H1 (cell line): ENCODE data around the gene TMEM156. TPM values are rescaled to one million over a fixed set of nuclear protein-coding genes. Genes with fewer than 3 reads are reported as not detected.

Source experiments
- CTCF ChIA-PET: fragments of 300-600 bp; sonication (Branson Sonifier 250); formaldehyde crosslinking; loops from one replicate; lab custom pipeline; 2021; ENCODE audit not compliant: partially characterized antibody; lab: Charles Lee
- POLR2A ChIA-PET: fragments of 300-600 bp; sonication (Branson Sonifier 250); formaldehyde crosslinking; loops from one replicate; lab custom pipeline; 2021; ENCODE audit warnings: inconsistent platforms; ENCODE audit not compliant: partially characterized antibody; lab: Charles Lee
- DNase-seq, 2 experiments: peaks; one replicate each; pipeline versions ENCODE4 v3.0.0 to v3.0.0-alpha.2; 2010 to 2022; ENCODE audit warnings: low spot score in 2 of 2, low read depth in 1 of 2, mixed read lengths in 1 of 2
- FAIRE-seq: peaks from 2 replicates; lab custom pipeline; 2011; peaks lifted over from hg19 to GRCh38; lab: Jason Lieb, UNC
- H2AFZ ChIP-seq: 2 replicates; pipeline ENCODE4 v1.8.1; 2012; ENCODE audit warnings: low read length, inconsistent platforms
- H2AK5ac ChIP-seq: 2 replicates; pipeline ENCODE4 v1.6.1; 2013; ENCODE audit warnings: low read depth, low read length
- H2BK120ac ChIP-seq: replicated peaks from 2 replicates; pipeline ENCODE3; 2013; ENCODE audit warnings: low read depth, low read length, inconsistent platforms
- H2BK12ac ChIP-seq: 2 replicates; pipeline ENCODE4 v1.6.1; 2013; ENCODE audit warnings: low read depth, low read length
- H2BK15ac ChIP-seq: 2 replicates; pipeline ENCODE4 v1.6.1; 2013; ENCODE audit warnings: low read length
- H2BK20ac ChIP-seq: 2 replicates; pipeline ENCODE4 v1.6.1; 2013; ENCODE audit warnings: low read length
- H2BK5ac ChIP-seq: 2 replicates; pipeline ENCODE4 v1.6.1; 2013; ENCODE audit warnings: low read depth, low read length
- H3K14ac ChIP-seq: 2 replicates; pipeline ENCODE4 v1.6.1; 2013; ENCODE audit warnings: inconsistent platforms; ENCODE audit not compliant: insufficient read length
- H3K18ac ChIP-seq: 2 replicates; pipeline ENCODE4 v1.6.1; 2013; ENCODE audit warnings: low read length; ENCODE audit errors: extremely low read depth
- H3K23ac ChIP-seq: 2 replicates; pipeline ENCODE4 v1.6.1; 2013; ENCODE audit warnings: inconsistent platforms; ENCODE audit not compliant: insufficient read length
- H3K23me2 ChIP-seq: 2 replicates; pipeline ENCODE4 v1.6.1; 2013; ENCODE audit warnings: low read depth, low read length
- H3K27ac ChIP-seq: 2 replicates; pipeline ENCODE4 v1.6.1; 2011; ENCODE audit warnings: low read depth, low read length, inconsistent platforms
- H3K27me3 ChIP-seq, 4 experiments: replicated peaks in 1 of 4; 1 replicate in 1 of 4; 2 replicates in 3 of 4; pipeline versions ENCODE4 v1.6.1 to v1.8.1; 2011 to 2013; ENCODE audit warnings: low read length in 3 of 4, mild to moderate bottlenecking in 3 of 4, inconsistent platforms in 2 of 4, mixed read lengths in 2 of 4, moderate library complexity in 1 of 4; ENCODE audit not compliant: control insufficient read depth in 3 of 4, insufficient read depth in 3 of 4; ENCODE audit errors: extremely low read depth in 1 of 4
- H3K36me3 ChIP-seq, 4 experiments: 2 replicates each; pipeline versions ENCODE4 v1.6.1 to v1.8.1; 2011 to 2013; ENCODE audit warnings: mild to moderate bottlenecking in 4 of 4, low read length in 3 of 4, moderate library complexity in 2 of 4, control low read depth in 1 of 4, inconsistent platforms in 1 of 4; ENCODE audit not compliant: insufficient read depth in 4 of 4, control insufficient read depth in 2 of 4
- H3K4ac ChIP-seq: replicated peaks from 2 replicates; pipeline ENCODE3; 2013; ENCODE audit warnings: low read length, low read depth, mixed read lengths, inconsistent platforms; ENCODE audit not compliant: insufficient read length
- H3K4me1 ChIP-seq, 4 experiments: replicated peaks in 1 of 4; 1 replicate in 1 of 4; 2 replicates in 3 of 4; pipeline versions ENCODE4 v1.6.1 to v1.8.1; 2011 to 2013; ENCODE audit warnings: low read length in 3 of 4, inconsistent platforms in 2 of 4, mixed read lengths in 1 of 4; ENCODE audit not compliant: insufficient read depth in 4 of 4, control insufficient read depth in 3 of 4
- H3K4me2 ChIP-seq, 2 experiments: 2 replicates each; pipeline versions ENCODE4 v1.6.1 to v1.8.1; 2011 to 2013; ENCODE audit warnings: low read depth in 2 of 2, low read length in 2 of 2, control low read depth in 1 of 2, inconsistent platforms in 1 of 2, mild to moderate bottlenecking in 1 of 2; ENCODE audit not compliant: insufficient read depth in 1 of 2
- H3K4me3 ChIP-seq, 4 experiments: fragments of 200-600, 300-600 bp in 1 of 4; sonication (generic), shearing (Covaris generic), sonication (Bioruptor Twin) in 1 of 4; 2 replicates each; pipeline versions ENCODE4 v1.5.1 to v1.8.1; 2011 to 2016; ENCODE audit warnings: low read length in 4 of 4, low read depth in 3 of 4, control low read depth in 2 of 4, inconsistent platforms in 2 of 4, mild to moderate bottlenecking in 2 of 4, mixed read lengths in 1 of 4, moderate library complexity in 1 of 4; ENCODE audit not compliant: insufficient read depth in 2 of 4; ENCODE audit errors: extremely low read depth in 1 of 4
- H3K56ac ChIP-seq: replicated peaks from 2 replicates; pipeline ENCODE3; 2013; ENCODE audit warnings: low read depth, mild to moderate bottlenecking, mixed read lengths, low read length, inconsistent platforms; ENCODE audit not compliant: insufficient read length
- H3K79me1 ChIP-seq: 2 replicates; pipeline ENCODE4 v1.6.1; 2013; ENCODE audit warnings: low read depth, low read length, control low read depth
- H3K79me2 ChIP-seq, 2 experiments: 2 replicates each; pipeline versions ENCODE4 v1.6.1 to v1.8.1; 2012 to 2013; ENCODE audit warnings: low read length in 2 of 2, mild to moderate bottlenecking in 2 of 2, inconsistent platforms in 1 of 2; ENCODE audit not compliant: insufficient read depth in 2 of 2, control insufficient read depth in 1 of 2
- H3K9ac ChIP-seq, 4 experiments: replicated peaks in 1 of 4; 1 replicate in 1 of 4; 2 replicates in 3 of 4; pipeline versions ENCODE4 v1.6.1 to v1.8.1; 2011 to 2013; ENCODE audit warnings: low read depth in 3 of 4, low read length in 3 of 4, control low read depth in 2 of 4, mild to moderate bottlenecking in 2 of 4, moderate library complexity in 2 of 4, inconsistent platforms in 1 of 4; ENCODE audit errors: extremely low read depth in 1 of 4
- H3K9me3 ChIP-seq, 2 experiments: 2 replicates each; pipeline versions ENCODE4 v1.6.1 to v1.8.1; 2012 to 2013; ENCODE audit warnings: mild to moderate bottlenecking in 2 of 2, moderate library complexity in 2 of 2, control low read depth in 1 of 2, inconsistent platforms in 1 of 2, low read depth in 1 of 2, low read length in 1 of 2, mixed read lengths in 1 of 2; ENCODE audit not compliant: insufficient read depth in 2 of 2
- H4K20me1 ChIP-seq, 2 experiments: replicated peaks in 1 of 2; 2 replicates each; pipeline versions ENCODE3 to v1.8.1; 2011 to 2013; ENCODE audit warnings: inconsistent platforms in 2 of 2, low read length in 2 of 2, mild to moderate bottlenecking in 1 of 2; ENCODE audit not compliant: insufficient read depth in 2 of 2, control insufficient read depth in 1 of 2
- H4K5ac ChIP-seq: 2 replicates; pipeline ENCODE4 v1.6.1; 2013; ENCODE audit warnings: low read length, low read depth, mixed read lengths, inconsistent platforms; ENCODE audit not compliant: insufficient read length
- H4K8ac ChIP-seq: 2 replicates; pipeline ENCODE4 v1.8.0; 2013; ENCODE audit warnings: mild to moderate bottlenecking, moderate library complexity, low read length, inconsistent platforms; ENCODE audit not compliant: insufficient read depth; ENCODE audit errors: extremely low read depth
- H4K91ac ChIP-seq: replicated peaks from 2 replicates; pipeline ENCODE3; 2013; ENCODE audit warnings: low read length, mixed read lengths, inconsistent platforms; ENCODE audit not compliant: insufficient read length
- RFX5 ChIP-seq: IDR thresholded peaks from 2 replicates; pipeline ENCODE4 v1.6.1; 2011; ENCODE audit warnings: low read depth, low read length, improper control_type of control experiment, borderline replicate concordance
- WGBS, 2 experiments: shearing (Covaris generic) in 1 of 2; methylation state at CpG; one replicate each; pipeline versions ENCODE4 v1.1.6 to v1.1.7; 2013 to 2015; ENCODE audit warnings: low lambda C conversion rate in 2 of 2, mixed read lengths in 2 of 2, inconsistent platforms in 1 of 2, low coverage in 1 of 2, missing lambda C conversion rate in 1 of 2; ENCODE audit not compliant: insufficient replicate concordance in 2 of 2, insufficient coverage in 1 of 2, insufficient read length in 1 of 2; ENCODE audit errors: extremely low coverage in 1 of 2, missing lambda C conversion rate in 1 of 2; 5-methylcytosine and 5-hydroxymethylcytosine counted together
- polyA plus RNA-seq, 7 experiments: library from polyadenylated mRNA; depleted of rRNA in 3 of 7; stranded (reverse) in 5 of 7; unstranded in 2 of 7; fragments of >200 nt in 5 of 7; fragments of 200-250 nt in 2 of 7; gene quantifications; 1 replicate in 5 of 7; 2 replicates in 1 of 7; 4 replicates in 1 of 7; pipeline versions ENCODE4 v1.2.1 to v1.2.3, GENCODE V29; 2011 to 2013; ENCODE audit warnings: missing spikeins in 2 of 7, mixed read lengths in 2 of 7
- total RNA-seq: library from RNA; stranded (reverse); fragmentation: NEBNext Ultra II Directional; extraction: Animal tissue kit (Norgen Biotek cat#: 25700); gene quantifications from 2 replicates; pipeline ENCODE4 v1.2.1, GENCODE V29; 2021

The TMEM156 gene
- total and polyA plus RNA-seq, 2 of the 8 experiments (the other 6 are each of a cell fraction or from before 2014, with no cell fraction given), result not detected

DNA sequence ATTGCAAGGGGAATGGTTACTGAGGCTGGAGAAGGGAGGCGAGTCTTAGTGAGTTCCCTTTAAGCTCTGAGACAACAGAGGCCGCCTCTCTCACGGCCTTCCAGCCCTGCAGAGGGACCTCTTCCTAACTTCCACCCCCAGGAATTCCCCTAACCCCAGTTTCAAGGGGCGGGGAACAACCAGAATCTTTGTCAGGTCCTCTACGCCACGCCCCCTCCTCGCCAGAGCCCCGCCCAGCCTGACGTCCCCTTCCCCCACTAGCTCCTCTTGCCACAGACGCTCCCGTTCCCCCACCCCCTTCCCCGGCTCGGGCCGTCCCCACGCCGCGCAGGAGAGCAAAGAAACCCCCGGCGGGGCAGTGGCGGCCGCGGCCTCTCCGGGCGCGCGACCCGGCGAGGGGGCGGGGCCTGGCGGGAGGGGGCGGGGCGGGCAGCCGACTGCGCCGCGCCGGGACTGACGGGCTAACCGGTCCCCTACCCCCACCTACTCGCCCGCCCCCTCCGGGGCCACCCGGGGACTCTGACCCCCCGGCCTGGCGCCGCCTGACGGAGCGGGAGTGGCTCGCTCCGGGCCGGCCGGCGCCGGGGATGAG lies 12.3 kb upstream of the TMEM156 start:
- Histone ChIP-seq H4K8ac (no peak overlapping the region), H2AK5ac (no peak overlapping the region), H2BK20ac (no peak overlapping the region), H3K9me3 (no peaks in the 10 kb centered on the region), H3K36me3 (no peaks in the 10 kb centered on the region), H2BK120ac (no peak overlapping the region), H4K91ac (no peak overlapping the region), H4K20me1 (no peaks in the 10 kb centered on the region), H3K79me2 (peaks cover 0 to 20% of the 10 kb centered on the region in 2 experiments; a peak in 2 of 4 replicates), H3K14ac (no peak overlapping the region), H3K4ac (peak overlapping the region; percentile 90), H3K4me1 (peaks cover 5 to 12% (median 8%) of the 10 kb centered on the region in 4 experiments; a peak in 6 of 7 replicates), H2AFZ (0 out of 2 replicates have a peak overlapping the region, but pooled peaks have one; percentile 18), H3K27me3 (no peaks in the 10 kb centered on the region), H3K27ac (peak overlapping the region; percentile 49; the same call in 1 of the 2 replicates), H4K5ac (no peak overlapping the region), H3K79me1 (no peaks in the 10 kb centered on the region), H2BK12ac (no peak overlapping the region; the same call in 1 of the 2 replicates), H3K9ac (peak overlapping the region in 3 of 4 experiments; percentile 69 to 93 (median 81); a peak in 6 of 7 replicates), H3K23ac (no peak overlapping the region), H3K56ac (no peak overlapping the region), H2BK15ac (no peak overlapping the region), H2BK5ac (0 out of 2 replicates have a peak overlapping the region, but pooled peaks have one; percentile 35), H3K4me2 (peak overlapping the region; percentile 73 to 93), H3K4me3 (peak overlapping the region; percentile 62 to 95 (median 76)), H3K23me2 (peaks cover 5% of the 10 kb centered on the region; the same call in 1 of the 2 replicates), H3K18ac (peak overlapping the region; percentile 86; the same call in 1 of the 2 replicates)
- 7% methylated on average over 4 of the region's 54 CpGs; no CpG with 5 or more reads in 1 of the 2 experiments for WGBS, 2 experiments
- ChIA-PET POLR2A (interaction anchor here (0.7 to 1.0 kb wide), 4 partner anchors 18 to 322 kb away, joined by 3 to 5 read pairs (median 3); partner anchors contain the start of genes KLHL5 and RFC1), CTCF (interaction anchor here (0.7 to 1.7 kb wide), 6 partner anchors 14 to 473 kb away, joined by 3 to 9 read pairs (median 3); partner anchors contain the start of gene WDR19)
- FAIRE-seq (peak; percentile 58), DNase-seq (peak; percentile 84 to 89)
- TF ChIP-seq RFX5, result no peak
